NCI-H510A treated with DMSO at 0.1 percent for 48 hours (cell line): ENCODE data around the gene ZNF385A.
"Not testable (repeated sequence)": the region's sequence is repeated elsewhere in the genome, so short reads cannot be mapped to it uniquely, and the experiment has no call there.

Experiments
- DNase-seq: peaks from one replicate; lab custom pipeline; 2025; lab: John Stamatoyannopoulos, UW

ZNF385A gene

GRCh38 chr12:54355104-54355815 lies 29.3 kb downstream of the ZNF385A start:
- no peak for DNase-seq

GRCh38 chr12:54354271-54354670 lies 30.3 kb downstream of the ZNF385A start:
- not testable (repeated sequence) for DNase-seq

GRCh38 chr12:54352891-54353874 lies 31.4 kb downstream of the ZNF385A start:
- DNase-seq, result peak; percentile 88

GRCh38 chr12:54352022-54352531 lies 32.5 kb downstream of the ZNF385A start:
- DNase-seq, result peak; percentile 72

- DNase-seq, result no peak
Measured at GRCh38 chr12:54351341-54351740, 33.2 kb downstream of the ZNF385A start.

GRCh38 chr12:54350743-54351142 lies 33.8 kb downstream of the ZNF385A start:
- no peak for DNase-seq

GRCh38 chr12:54349679-54350078 lies 34.9 kb downstream of the ZNF385A start:
- no peak for DNase-seq

- DNase-seq, result no peak
Measured at GRCh38 chr12:54349036-54349435, 35.5 kb downstream of the ZNF385A start.

GRCh38 chr12:54341378-54342300 lies 42.9 kb downstream of the ZNF385A start:
- DNase-seq, result no peak

GRCh38 chr12:54340846-54341245 lies 43.7 kb downstream of the ZNF385A start:
- DNase-seq, result no peak

- DNase-seq, result no peak
Measured at GRCh38 chr12:54338698-54339296, 45.7 kb downstream of the ZNF385A start.

- DNase-seq, result no peak
Measured at GRCh38 chr12:54337854-54338650, 46.5 kb downstream of the ZNF385A start.

GRCh38 chr12:54337280-54337842 lies 47.2 kb downstream of the ZNF385A start:
- peak; percentile 36 for DNase-seq

- DNase-seq, result no peak
Measured at GRCh38 chr12:54333420-54334034, 51.0 kb downstream of the ZNF385A start.

- DNase-seq, result no peak
Measured at GRCh38 chr12:54331461-54331860, 53.1 kb downstream of the ZNF385A start.

GRCh38 chr12:54330442-54330841 lies 54.1 kb downstream of the ZNF385A start:
- DNase-seq, result no peak

- no peak for DNase-seq
Measured at GRCh38 chr12:54329759-54330158, 54.8 kb downstream of the ZNF385A start.

GRCh38 chr12:54328595-54329337 lies 55.8 kb downstream of the ZNF385A start:
- DNase-seq, result no peak
